ENCODE results near the gene TMCC3.

DNA sequence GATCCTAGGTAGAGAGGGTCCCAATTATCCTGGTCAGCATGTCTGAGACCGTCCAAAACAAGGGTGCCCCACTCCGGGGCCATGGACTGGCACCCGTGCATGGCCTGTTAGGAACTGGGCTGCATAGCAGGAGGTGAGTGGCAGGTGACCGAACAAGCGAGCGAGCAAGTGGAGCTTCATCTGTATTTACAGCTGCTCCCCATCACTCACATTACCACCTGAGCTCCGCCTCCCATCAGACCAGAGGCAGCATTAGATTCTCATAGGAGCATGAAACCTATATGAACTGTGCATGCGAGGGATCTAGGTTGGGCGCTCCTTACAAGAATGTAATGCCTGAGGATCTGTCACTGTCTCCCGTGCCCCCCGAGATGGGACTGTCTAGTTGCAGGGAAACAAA is 44.4 kb upstream of the TMCC3 start:
- TF ChIP-seq, protein P1, sequence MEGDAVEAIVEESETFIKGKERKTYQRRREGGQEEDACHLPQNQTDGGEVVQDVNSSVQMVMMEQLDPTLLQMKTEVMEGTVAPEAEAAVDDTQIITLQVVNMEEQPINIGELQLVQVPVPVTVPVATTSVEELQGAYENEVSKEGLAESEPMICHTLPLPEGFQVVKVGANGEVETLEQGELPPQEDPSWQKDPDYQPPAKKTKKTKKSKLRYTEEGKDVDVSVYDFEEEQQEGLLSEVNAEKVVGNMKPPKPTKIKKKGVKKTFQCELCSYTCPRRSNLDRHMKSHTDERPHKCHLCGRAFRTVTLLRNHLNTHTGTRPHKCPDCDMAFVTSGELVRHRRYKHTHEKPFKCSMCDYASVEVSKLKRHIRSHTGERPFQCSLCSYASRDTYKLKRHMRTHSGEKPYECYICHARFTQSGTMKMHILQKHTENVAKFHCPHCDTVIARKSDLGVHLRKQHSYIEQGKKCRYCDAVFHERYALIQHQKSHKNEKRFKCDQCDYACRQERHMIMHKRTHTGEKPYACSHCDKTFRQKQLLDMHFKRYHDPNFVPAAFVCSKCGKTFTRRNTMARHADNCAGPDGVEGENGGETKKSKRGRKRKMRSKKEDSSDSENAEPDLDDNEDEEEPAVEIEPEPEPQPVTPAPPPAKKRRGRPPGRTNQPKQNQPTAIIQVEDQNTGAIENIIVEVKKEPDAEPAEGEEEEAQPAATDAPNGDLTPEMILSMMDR (IDR thresholded peaks at IDR 0.05; ENCODE audit: low read length), result no peak
- TF ChIP-seq EZH2phosphoT487 (IDR thresholded peaks at IDR 0.05; ENCODE audit: low read length), result no peak
- TF ChIP-seq EZH2 (optimal IDR thresholded peaks at IDR 0.05; ENCODE audit: low read depth, low read length), result no peak

Data from MM.1S (cell line).